Measurements from ENCODE around the gene FBXW11. TPM values are rescaled to one million over a fixed set of nuclear protein-coding genes. Genes with fewer than 3 reads are reported as not detected.
A peak's percentile ranks its signal among the peaks of the same experiment; 100 is the strongest.

FBXW11 gene
- total and polyA plus RNA-seq, 4 experiments from 2014 or later: 17.1 to 43.4 (median 32.1) TPM

- DNase-seq: no peak
- peaks cover 0 to 19% (median 6%) of the 10 kb centered on the region in 8 donors for H3K9me3 Mint-ChIP-seq
- H3K27ac Mint-ChIP-seq: peak overlapping the region in 5 of 7 donors; percentile 12 to 73 (median 41)
- Histone ChIP-seq H3K9me3 (ENCODE audit: control insufficient read depth in 1 of 2, low read length in 2 of 2) (no peaks in the 10 kb centered on the region), H3K27ac (ENCODE audit: low read depth, low read length) (no peak overlapping the region), H3K36me3 (ENCODE audit: insufficient read depth, low read length) (no peaks in the 10 kb centered on the region), H3K4me3 (ENCODE audit: low read length in 2 of 2) (no peak overlapping the region), H3K27me3 (ENCODE audit: insufficient read depth, low read length) (no peaks in the 10 kb centered on the region), H3K4me1 (ENCODE audit: insufficient read depth, low read length) (peaks cover 25% of the 10 kb centered on the region)
- H3K4me1 Mint-ChIP-seq: peaks cover 24 to 34% (median 29%) of the 10 kb centered on the region in 4 donors
- H3K4me3 Mint-ChIP-seq: no peak overlapping the region
- ChIA-PET POLR2A (ENCODE audit: partially characterized antibody) (no interaction called here), CTCF (ENCODE audit: partially characterized antibody) (no interaction called here)
- intact Hi-C loops (cut with micrococcal nuclease): no loop called here
- no peaks in the 10 kb centered on the region for H3K27me3 Mint-ChIP-seq
- H3K36me3 Mint-ChIP-seq: peaks cover 8 to 10% of the 10 kb centered on the region in 2 donors
These were observed 68.1 kb downstream of the FBXW11 start for GRCh38 chr5:171938358-171938757.

- no peaks in the 10 kb centered on the region for H3K27me3 Mint-ChIP-seq
- ChIA-PET POLR2A (ENCODE audit: partially characterized antibody) (no interaction called here), CTCF (ENCODE audit: partially characterized antibody) (interaction anchor here (1.5 to 2.4 kb wide), 2 partner anchors 26 to 30 kb away, joined by 4 to 9 read pairs; no protein-coding TSS in a partner anchor)
- no peaks in the 10 kb centered on the region for H3K36me3 ChIP-seq (ENCODE audit: insufficient read depth, low read length)
- no peak for DNase-seq
- no peak overlapping the region for H3K4me3 ChIP-seq (ENCODE audit: low read length in 2 of 2)
- H3K4me1 Mint-ChIP-seq: peaks cover 21 to 31% (median 25%) of the 10 kb centered on the region in 4 donors
- H3K4me1 ChIP-seq (ENCODE audit: insufficient read depth, low read length): peaks cover 17% of the 10 kb centered on the region
- peaks cover 0 to 19% (median 6%) of the 10 kb centered on the region in 8 donors for H3K9me3 Mint-ChIP-seq
- H3K4me3 Mint-ChIP-seq: no peak overlapping the region
- intact Hi-C loops (cut with micrococcal nuclease): no loop called here
- no peak overlapping the region for H3K27ac Mint-ChIP-seq
- H3K27ac ChIP-seq (ENCODE audit: low read depth, low read length): no peak overlapping the region
- H3K9me3 ChIP-seq (ENCODE audit: control insufficient read depth in 1 of 2, low read length in 2 of 2): no peaks in the 10 kb centered on the region
- H3K27me3 ChIP-seq (ENCODE audit: insufficient read depth, low read length): no peaks in the 10 kb centered on the region
- peaks cover 14 to 17% of the 10 kb centered on the region in 2 donors for H3K36me3 Mint-ChIP-seq
These were observed 69.1 kb downstream of the FBXW11 start for GRCh38 chr5:171937351-171937750.

- POLR2A ChIA-PET (ENCODE audit: partially characterized antibody): no interaction called here
- H3K27me3 Mint-ChIP-seq: no peaks in the 10 kb centered on the region
- Histone ChIP-seq H3K27ac (ENCODE audit: low read depth, low read length) (no peak overlapping the region), H3K4me3 (ENCODE audit: low read length in 2 of 2) (no peak overlapping the region), H3K9me3 (ENCODE audit: control insufficient read depth in 1 of 2, low read length in 2 of 2) (no peaks in the 10 kb centered on the region), H3K27me3 (ENCODE audit: insufficient read depth, low read length) (no peaks in the 10 kb centered on the region), H3K36me3 (ENCODE audit: insufficient read depth, low read length) (no peaks in the 10 kb centered on the region), H3K4me1 (ENCODE audit: insufficient read depth, low read length) (peaks cover 15% of the 10 kb centered on the region)
- H3K4me3 Mint-ChIP-seq: no peak overlapping the region
- no peak for DNase-seq
- H3K36me3 Mint-ChIP-seq: peaks cover 19 to 20% of the 10 kb centered on the region in 2 donors
- H3K9me3 Mint-ChIP-seq: peaks cover 0 to 19% (median 5%) of the 10 kb centered on the region in 8 donors
- no peak overlapping the region for H3K27ac Mint-ChIP-seq
- H3K4me1 Mint-ChIP-seq: peaks cover 27 to 48% (median 32%) of the 10 kb centered on the region in 4 donors
- intact Hi-C loops (cut with micrococcal nuclease): no loop called here
- CTCF ChIA-PET (ENCODE audit: partially characterized antibody): no interaction called here
These were observed 71.9 kb downstream of the FBXW11 start for GRCh38 chr5:171934586-171934985.

- Mint-ChIP-seq H3K4me3 (peak overlapping the region in 4 of 8 donors; percentile 15 to 58 (median 31)), H3K9me3 (peaks cover 0 to 19% (median 5%) of the 10 kb centered on the region in 8 donors), H3K4me1 (peaks cover 28 to 51% (median 46%) of the 10 kb centered on the region in 4 donors), H3K27me3 (no peaks in the 10 kb centered on the region), H3K36me3 (peaks cover 19% of the 10 kb centered on the region in 2 donors), H3K27ac (peak overlapping the region in 1 of 7 donors; percentile 3)
- H3K4me3 ChIP-seq (ENCODE audit: low read length in 2 of 2): no peak overlapping the region
- no peaks in the 10 kb centered on the region for H3K9me3 ChIP-seq (ENCODE audit: control insufficient read depth in 1 of 2, low read length in 2 of 2)
- peaks cover 6% of the 10 kb centered on the region for H3K4me1 ChIP-seq (ENCODE audit: insufficient read depth, low read length)
- DNase-seq: no peak
- H3K27me3 ChIP-seq (ENCODE audit: insufficient read depth, low read length): no peaks in the 10 kb centered on the region
- intact Hi-C loops (cut with micrococcal nuclease): no loop called here
- ChIA-PET CTCF (ENCODE audit: partially characterized antibody) (interaction anchor here (1.0 kb wide), 1 partner anchor 22 kb away, joined by 4 read pairs; no protein-coding TSS in a partner anchor), POLR2A (ENCODE audit: partially characterized antibody) (interaction anchor here (1.0 kb wide), 1 partner anchor 29 kb away, joined by 3 read pairs; no protein-coding TSS in a partner anchor)
- H3K36me3 ChIP-seq (ENCODE audit: insufficient read depth, low read length): no peaks in the 10 kb centered on the region
- no peak overlapping the region for H3K27ac ChIP-seq (ENCODE audit: low read depth, low read length)
These were observed 75.3 kb downstream of the FBXW11 start for GRCh38 chr5:171931163-171931562.

GRCh38 chr5:171927345-171927941, 79.0 kb downstream of the FBXW11 start:
- CTCF ChIA-PET (ENCODE audit: partially characterized antibody): no interaction called here
- Histone ChIP-seq H3K4me3 (ENCODE audit: low read length in 2 of 2) (no peak overlapping the region), H3K27me3 (ENCODE audit: insufficient read depth, low read length) (no peaks in the 10 kb centered on the region), H3K36me3 (ENCODE audit: insufficient read depth, low read length) (no peaks in the 10 kb centered on the region), H3K4me1 (ENCODE audit: insufficient read depth, low read length) (peaks cover 5% of the 10 kb centered on the region), H3K27ac (ENCODE audit: low read depth, low read length) (no peak overlapping the region), H3K9me3 (ENCODE audit: control insufficient read depth in 1 of 2, low read length in 2 of 2) (no peaks in the 10 kb centered on the region)
- intact Hi-C loops (cut with micrococcal nuclease): no loop called here
- POLR2A ChIA-PET (ENCODE audit: partially characterized antibody): no interaction called here
- H3K27me3 Mint-ChIP-seq: no peaks in the 10 kb centered on the region
- H3K36me3 Mint-ChIP-seq: peaks cover 5 to 6% of the 10 kb centered on the region in 2 donors
- H3K4me3 Mint-ChIP-seq: no peak overlapping the region
- H3K27ac Mint-ChIP-seq: peak overlapping the region in 1 of 7 donors; percentile 17
- no peak for DNase-seq
- peaks cover 30 to 57% (median 46%) of the 10 kb centered on the region in 4 donors for H3K4me1 Mint-ChIP-seq
- H3K9me3 Mint-ChIP-seq: no peaks in the 10 kb centered on the region

GRCh38 chr5:171926311-171926710, 80.1 kb downstream of the FBXW11 start:
- POLR2A ChIA-PET (ENCODE audit: partially characterized antibody): no interaction called here
- Mint-ChIP-seq H3K9me3 (no peaks in the 10 kb centered on the region), H3K36me3 (peaks cover 0 to 1% of the 10 kb centered on the region in 2 donors), H3K4me1 (peaks cover 29 to 57% (median 45%) of the 10 kb centered on the region in 4 donors), H3K27ac (no peak overlapping the region), H3K4me3 (no peak overlapping the region), H3K27me3 (no peaks in the 10 kb centered on the region)
- Histone ChIP-seq H3K9me3 (ENCODE audit: control insufficient read depth in 1 of 2, low read length in 2 of 2) (no peaks in the 10 kb centered on the region), H3K4me3 (ENCODE audit: low read length in 2 of 2) (no peak overlapping the region), H3K4me1 (ENCODE audit: insufficient read depth, low read length) (peaks cover 8% of the 10 kb centered on the region), H3K27me3 (ENCODE audit: insufficient read depth, low read length) (no peaks in the 10 kb centered on the region), H3K36me3 (ENCODE audit: insufficient read depth, low read length) (no peaks in the 10 kb centered on the region), H3K27ac (ENCODE audit: low read depth, low read length) (no peak overlapping the region)
- intact Hi-C loops (cut with micrococcal nuclease): no loop called here
- CTCF ChIA-PET (ENCODE audit: partially characterized antibody): no interaction called here
- no peak for DNase-seq

- intact Hi-C loops (cut with micrococcal nuclease): no loop called here
- ChIA-PET CTCF (ENCODE audit: partially characterized antibody) (interaction anchor here (1.5 kb wide), 1 partner anchor 13 kb away, joined by 5 read pairs; no protein-coding TSS in a partner anchor), POLR2A (ENCODE audit: partially characterized antibody) (no interaction called here)
- H3K9me3 Mint-ChIP-seq: no peaks in the 10 kb centered on the region
- peaks cover 32 to 59% (median 41%) of the 10 kb centered on the region in 4 donors for H3K4me1 Mint-ChIP-seq
- Histone ChIP-seq H3K4me1 (ENCODE audit: insufficient read depth, low read length) (peaks cover 12% of the 10 kb centered on the region), H3K27me3 (ENCODE audit: insufficient read depth, low read length) (no peaks in the 10 kb centered on the region), H3K27ac (ENCODE audit: low read depth, low read length) (no peak overlapping the region), H3K36me3 (ENCODE audit: insufficient read depth, low read length) (no peaks in the 10 kb centered on the region), H3K4me3 (ENCODE audit: low read length in 2 of 2) (no peak overlapping the region), H3K9me3 (ENCODE audit: control insufficient read depth in 1 of 2, low read length in 2 of 2) (no peaks in the 10 kb centered on the region)
- H3K36me3 Mint-ChIP-seq: peaks cover 0 to 1% of the 10 kb centered on the region in 2 donors
- H3K27me3 Mint-ChIP-seq: no peaks in the 10 kb centered on the region
- no peak for DNase-seq
- H3K27ac Mint-ChIP-seq: no peak overlapping the region
- peak overlapping the region in 1 of 8 donors; percentile 35 for H3K4me3 Mint-ChIP-seq
These were observed 81.8 kb downstream of the FBXW11 start for GRCh38 chr5:171924493-171925122.
